AG09309 (cell line): ENCODE results near the gene RARA.

Experiments
- DNase-seq: peaks from one replicate; pipeline ENCODE4 v3.0.0-alpha.2; 2010; ENCODE audit warnings: low read depth
- H3K4me3 ChIP-seq: 2 replicates; pipeline ENCODE4 v1.5.1; 2011; ENCODE audit warnings: mild to moderate bottlenecking, low read depth, low read length, moderate library complexity; ENCODE audit not compliant: control insufficient read depth
- TF ChIP-seq, protein P1 (sequence below): IDR thresholded peaks from 2 replicates; pipeline ENCODE4 v1.5.1; 2011; ENCODE audit warnings: mild to moderate bottlenecking, low read depth, low read length, inconsistent platforms; ENCODE audit not compliant: insufficient read depth, control insufficient read depth; ENCODE audit errors: missing control alignments

RARA gene

DNA sequence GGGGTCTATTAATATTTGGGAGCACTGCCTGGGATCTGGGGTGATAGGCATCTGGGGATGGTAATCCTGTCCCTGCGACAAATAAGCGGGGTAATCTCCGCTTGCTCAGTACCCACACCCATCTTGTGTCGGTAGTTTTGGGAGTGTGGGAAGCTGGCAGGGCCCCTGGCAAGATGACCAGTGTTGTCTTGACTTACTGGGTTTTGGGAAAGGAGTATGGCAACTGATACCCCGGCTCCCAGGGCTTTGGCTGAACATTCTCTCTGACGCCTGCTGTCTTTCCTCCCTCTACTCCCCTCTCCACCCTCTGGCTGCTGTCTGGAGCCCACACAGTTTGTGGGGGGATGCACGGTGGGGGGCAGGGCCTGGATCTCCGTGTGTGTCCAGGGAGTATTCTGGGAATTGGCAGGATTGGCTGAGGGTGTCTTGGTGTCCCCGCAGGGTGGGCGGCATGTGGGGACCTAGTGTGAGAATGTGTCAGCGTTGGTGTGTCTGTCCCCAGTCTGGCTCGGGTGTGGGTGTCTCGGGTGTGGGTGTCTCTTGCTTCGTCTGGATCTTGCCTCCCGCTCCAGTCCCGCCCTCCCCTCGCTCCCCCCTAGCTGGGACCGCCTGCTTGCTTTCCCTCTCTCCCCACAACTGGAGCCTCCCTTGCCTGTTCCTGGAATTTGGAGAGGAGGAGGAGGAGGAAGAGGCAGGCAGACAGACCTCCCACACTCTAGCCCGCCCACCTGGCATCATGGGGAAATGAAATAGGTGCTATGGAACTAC is 12.0 kb downstream of the RARA start:
- no peak for DNase-seq
- TF ChIP-seq, protein P1, sequence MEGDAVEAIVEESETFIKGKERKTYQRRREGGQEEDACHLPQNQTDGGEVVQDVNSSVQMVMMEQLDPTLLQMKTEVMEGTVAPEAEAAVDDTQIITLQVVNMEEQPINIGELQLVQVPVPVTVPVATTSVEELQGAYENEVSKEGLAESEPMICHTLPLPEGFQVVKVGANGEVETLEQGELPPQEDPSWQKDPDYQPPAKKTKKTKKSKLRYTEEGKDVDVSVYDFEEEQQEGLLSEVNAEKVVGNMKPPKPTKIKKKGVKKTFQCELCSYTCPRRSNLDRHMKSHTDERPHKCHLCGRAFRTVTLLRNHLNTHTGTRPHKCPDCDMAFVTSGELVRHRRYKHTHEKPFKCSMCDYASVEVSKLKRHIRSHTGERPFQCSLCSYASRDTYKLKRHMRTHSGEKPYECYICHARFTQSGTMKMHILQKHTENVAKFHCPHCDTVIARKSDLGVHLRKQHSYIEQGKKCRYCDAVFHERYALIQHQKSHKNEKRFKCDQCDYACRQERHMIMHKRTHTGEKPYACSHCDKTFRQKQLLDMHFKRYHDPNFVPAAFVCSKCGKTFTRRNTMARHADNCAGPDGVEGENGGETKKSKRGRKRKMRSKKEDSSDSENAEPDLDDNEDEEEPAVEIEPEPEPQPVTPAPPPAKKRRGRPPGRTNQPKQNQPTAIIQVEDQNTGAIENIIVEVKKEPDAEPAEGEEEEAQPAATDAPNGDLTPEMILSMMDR = no peak
- peak overlapping the region; percentile 3 for H3K4me3 ChIP-seq

DNA sequence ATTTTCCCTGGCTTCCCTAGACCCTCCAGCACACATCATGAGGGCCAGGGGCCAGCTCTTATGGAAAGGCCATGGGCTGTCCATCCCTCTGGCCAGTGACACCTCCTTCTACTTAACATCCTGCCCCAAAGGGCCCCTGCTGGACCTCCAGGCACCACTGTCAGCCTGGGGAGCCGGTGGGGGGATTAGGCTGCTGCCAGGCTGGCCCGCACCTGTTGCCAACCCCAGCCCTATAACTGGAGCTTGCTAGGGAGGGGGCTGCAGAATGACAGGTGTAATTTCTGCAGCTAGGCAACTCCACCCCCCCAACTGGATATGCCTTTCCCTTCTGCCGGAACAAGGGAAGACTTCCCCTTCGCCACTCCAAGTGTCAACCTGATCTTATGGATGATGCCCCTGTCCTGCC is 12.5 kb downstream of the RARA start:
- TF ChIP-seq, protein P1 = no peak
- no peak for DNase-seq
- no peak overlapping the region; the same call in 1 of the 2 replicates for H3K4me3 ChIP-seq

DNA sequence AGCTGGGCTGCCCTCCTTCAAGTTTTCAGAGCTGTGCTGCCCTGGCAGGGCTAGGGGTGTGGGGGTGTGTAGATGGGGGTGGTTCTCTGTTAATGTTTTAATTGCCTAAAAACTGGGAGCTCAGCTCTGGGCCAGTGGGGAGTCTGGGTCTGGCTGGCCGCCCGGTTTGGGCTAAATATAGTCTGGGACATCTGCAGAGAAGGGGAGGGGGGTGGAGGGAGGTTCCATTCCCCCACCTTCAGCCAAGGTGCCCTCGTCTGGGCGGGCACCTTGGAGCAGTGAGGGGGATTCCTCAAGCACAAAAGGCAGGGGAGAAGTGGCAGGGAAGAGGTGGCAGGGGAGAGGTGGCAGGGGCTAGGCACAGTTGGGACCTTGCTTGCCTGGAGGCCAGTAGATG is 13.0 kb downstream of the RARA start:
- H3K4me3 ChIP-seq = peak overlapping the region; percentile 37
- no peak for DNase-seq
- TF ChIP-seq, protein P1 = no peak

DNA sequence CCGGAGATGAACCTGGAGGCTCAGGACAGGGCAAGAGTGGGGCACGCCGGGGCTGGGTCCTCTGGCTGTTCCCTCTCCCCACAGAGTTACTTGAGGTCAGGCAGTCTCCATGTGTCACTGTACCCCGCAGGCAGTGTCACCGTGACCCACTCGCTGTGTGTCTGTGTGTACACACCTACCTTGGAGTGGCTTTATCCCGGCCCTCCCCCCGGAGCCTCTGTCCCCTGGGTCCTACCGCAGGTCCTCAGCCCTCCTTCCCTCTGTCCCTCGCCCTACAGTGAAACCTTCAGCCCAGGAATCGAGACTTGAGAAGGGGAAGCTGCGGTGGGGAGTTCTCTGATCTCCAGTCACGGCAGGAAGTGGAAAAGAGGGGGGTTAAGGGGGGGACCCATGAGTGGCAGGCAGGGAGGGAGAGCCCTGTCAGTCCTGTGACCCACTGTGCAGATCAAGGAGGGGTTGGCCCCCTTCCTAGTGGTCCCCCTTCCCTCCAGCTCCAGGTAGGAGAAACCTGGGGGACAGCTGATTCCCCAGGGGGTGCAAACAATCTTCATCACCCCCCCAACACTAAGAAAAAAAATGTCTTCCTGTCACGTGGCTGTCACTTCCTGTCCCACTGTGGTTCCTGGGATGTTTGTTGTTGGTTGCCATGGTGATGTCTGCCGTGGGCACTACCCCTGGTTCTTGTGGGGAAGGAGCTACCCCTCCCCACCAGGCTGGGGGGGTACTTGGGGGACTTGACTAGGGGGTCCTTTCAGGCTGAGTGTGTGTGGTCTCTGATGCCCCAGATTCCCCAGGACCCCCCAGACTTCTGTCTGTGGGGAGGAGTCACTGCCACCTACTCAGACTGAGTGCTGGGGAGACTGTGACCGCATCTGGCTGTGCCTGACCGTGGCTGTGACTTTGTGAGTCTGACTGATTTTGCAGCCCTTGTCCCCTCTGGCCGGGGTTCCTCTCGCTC is 13.7 kb downstream of the RARA start:
- DNase-seq = no peak
- TF ChIP-seq, protein P1 = no peak
- H3K4me3 ChIP-seq = peak overlapping the region; percentile 37

DNA sequence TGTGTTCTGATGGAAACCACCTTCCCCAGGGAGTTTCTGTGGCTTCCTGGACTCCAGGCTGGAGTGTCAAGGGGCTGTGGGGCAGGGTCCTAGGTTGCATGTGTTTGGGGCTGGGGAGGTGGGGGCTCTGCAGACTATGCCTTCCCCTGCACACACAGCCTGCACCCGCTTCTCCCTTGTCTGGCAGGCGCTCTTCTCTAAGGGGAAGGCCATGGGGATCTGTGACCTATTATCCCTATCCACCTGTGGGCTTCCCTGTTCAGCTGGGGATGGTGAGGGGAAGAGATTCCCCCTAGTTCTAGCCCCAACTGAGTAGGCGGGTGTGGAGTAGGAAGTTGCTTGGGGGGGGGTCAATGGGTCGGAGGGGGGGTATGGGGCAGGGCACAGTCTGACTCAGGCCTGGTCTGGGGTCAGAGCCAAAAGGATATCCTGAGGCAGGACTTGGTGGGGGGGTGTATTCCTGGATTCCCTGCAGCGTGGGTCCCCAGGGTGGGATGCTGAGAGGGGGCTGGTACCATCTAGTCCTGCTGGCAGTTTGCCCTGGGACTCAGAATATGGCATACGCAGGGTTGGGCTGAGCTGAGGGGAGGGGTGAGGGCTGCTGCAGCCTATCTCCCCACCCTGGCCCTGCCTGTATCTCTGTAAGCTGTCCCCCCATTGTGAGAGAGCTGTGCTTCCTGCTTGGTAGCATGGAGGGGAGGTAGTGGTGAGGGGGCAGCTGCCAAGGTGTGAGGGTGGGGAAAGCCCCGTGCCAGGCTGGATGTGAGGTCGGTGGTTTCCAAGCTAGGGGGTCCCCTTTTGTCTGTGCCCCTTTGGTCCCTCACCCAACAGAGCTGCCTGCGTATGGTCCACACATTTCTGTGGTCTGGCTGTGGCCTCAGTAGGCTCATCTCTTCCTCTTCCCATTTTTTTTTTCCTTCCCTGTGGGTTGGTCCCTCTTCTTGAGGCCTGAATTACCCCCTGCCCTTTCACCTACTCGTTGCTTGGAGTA is 14.7 kb downstream of the RARA start:
- no peak overlapping the region for H3K4me3 ChIP-seq

More for the DNA sequence above, 14.7 kb downstream of the RARA start:
- TF ChIP-seq, protein P1 = no peak
- no peak for DNase-seq
